GM20000 (cell line): ENCODE measurements around the gene SLCO4A1.

ENCODE experiments used
- DNase-seq: peaks from one replicate; pipeline ENCODE4 v3.0.0; 2012; ENCODE audit warnings: low spot score
- TF ChIP-seq, protein P1 (sequence below): IDR thresholded peaks from 2 replicates; pipeline ENCODE4 v1.5.1; 2012; ENCODE audit warnings: mild to moderate bottlenecking, control low read depth; ENCODE audit errors: extremely low read depth, missing control alignments

Gene SLCO4A1

DNA sequence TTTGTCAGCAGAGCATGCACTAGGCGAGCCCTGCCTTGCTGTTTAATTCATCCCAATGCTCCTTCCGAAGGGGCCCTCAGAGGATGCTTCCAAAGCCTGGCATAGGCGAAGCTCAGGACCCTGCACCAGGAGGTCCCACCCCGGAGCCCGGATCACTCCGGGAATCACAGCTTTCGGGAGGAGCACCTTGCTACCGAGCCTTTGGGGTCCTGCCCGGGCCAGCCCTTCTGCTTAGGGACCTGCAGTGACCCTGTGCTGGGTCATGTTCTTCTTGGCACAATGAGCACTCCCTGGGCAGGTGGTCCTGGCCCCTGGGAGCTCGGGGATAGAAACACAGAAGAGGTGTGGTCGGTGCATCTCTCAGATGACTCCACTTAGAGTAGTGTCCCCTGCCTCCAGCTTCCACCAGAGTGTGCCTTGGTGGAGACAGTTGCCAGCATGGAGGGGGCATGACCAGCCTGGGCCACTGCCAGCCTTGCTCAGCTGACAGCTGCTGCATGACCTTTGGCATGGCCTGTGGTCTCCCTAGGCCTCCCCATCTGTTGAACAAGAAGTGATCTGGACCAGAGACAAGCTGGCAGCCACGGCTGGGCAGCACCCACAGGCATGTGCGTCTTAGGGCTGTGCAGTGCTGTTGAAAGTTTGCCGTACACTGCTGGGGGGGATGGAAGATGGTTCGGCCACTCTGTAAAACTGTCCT lies 44.7 kb upstream of the SLCO4A1 start:
- TF ChIP-seq, protein P1, sequence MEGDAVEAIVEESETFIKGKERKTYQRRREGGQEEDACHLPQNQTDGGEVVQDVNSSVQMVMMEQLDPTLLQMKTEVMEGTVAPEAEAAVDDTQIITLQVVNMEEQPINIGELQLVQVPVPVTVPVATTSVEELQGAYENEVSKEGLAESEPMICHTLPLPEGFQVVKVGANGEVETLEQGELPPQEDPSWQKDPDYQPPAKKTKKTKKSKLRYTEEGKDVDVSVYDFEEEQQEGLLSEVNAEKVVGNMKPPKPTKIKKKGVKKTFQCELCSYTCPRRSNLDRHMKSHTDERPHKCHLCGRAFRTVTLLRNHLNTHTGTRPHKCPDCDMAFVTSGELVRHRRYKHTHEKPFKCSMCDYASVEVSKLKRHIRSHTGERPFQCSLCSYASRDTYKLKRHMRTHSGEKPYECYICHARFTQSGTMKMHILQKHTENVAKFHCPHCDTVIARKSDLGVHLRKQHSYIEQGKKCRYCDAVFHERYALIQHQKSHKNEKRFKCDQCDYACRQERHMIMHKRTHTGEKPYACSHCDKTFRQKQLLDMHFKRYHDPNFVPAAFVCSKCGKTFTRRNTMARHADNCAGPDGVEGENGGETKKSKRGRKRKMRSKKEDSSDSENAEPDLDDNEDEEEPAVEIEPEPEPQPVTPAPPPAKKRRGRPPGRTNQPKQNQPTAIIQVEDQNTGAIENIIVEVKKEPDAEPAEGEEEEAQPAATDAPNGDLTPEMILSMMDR = no peak
- no peak for DNase-seq

DNA sequence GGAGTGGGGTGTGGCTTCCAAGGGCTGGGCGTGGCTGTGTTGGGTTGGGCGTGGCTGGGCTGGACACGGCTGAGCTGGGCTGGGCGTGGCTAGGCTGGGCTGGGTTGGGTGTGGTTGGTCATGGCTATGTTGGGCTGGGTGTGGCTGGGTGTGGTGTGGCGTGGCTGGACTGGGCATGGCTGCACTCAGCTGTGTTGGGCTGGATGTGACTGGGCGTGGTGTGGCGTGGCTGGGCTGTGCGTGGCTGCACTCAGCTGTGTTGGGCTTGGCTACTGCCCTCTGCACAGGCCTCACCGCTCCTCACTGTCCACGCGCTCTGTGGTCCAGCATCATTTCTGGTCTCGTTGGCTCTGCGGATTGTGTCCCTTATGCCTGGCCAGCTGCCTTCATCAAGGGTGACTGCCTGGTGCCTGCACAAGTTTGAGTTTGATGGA lies 43.5 kb upstream of the SLCO4A1 start:
- DNase-seq = peak; percentile 63
- TF ChIP-seq, protein P1 = no peak

DNA sequence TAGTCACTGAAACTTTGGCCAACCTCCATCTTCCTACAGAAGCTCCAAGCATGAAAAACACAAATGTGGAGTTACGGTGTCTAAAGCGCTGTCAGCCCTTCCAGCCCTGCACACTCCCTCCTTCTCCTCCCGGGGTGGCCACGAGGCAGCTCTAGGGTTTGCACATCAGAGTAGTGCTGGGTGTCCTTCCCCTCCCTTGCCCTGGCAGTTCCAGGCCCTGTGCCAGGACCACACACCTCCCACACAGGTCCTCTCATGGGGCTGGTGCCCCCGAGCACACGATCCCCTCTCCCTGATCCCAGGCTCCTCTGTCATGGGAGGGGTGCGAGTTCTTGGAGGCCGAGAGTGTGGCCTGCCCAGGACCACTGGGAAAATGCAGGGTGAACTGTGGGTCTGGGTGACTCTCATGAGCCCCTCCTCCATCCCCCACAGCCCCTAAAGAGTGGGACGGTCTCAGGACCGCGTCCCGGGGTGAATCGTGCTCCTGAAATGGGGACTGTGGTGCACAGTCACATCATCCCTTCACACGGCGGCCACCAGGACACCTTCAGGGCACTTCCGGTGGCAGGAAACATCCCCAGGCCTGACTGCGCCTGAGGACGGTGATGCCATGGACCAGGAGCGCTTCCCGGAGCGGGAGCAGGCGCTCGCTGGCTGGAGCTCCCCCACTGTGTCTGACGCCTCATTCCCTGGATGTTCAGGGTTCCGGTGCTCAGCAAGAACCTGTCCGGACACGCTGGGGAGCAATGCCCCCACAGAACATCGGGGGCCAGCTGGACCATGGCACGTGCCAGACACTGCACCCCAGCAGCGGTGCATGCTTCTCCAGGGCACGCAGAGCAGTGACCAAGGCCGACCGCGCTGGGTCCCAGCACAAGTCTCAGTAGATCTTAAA lies 42.8 kb upstream of the SLCO4A1 start:
- no peak for DNase-seq
- TF ChIP-seq, protein P1 = no peak

DNA sequence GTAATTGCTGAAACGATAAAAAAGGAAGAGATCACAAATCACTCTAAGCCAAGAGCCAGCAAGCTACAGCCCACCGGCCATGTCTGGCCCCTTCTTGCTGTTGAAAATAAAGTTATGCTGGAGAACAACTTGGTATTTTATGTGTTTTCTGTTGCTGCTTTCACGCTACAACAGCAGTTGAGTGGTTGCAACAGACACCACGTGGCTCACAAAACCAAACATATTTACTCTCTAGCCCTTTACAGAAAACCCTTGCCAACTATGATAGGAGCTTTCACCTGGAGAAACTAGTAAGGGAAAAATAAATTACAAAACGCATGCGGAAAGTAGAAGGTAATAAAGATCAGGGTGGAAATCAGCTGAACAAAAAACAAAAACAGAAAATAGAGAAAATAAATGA lies 41.1 kb upstream of the SLCO4A1 start:
- no peak for DNase-seq
- TF ChIP-seq, protein P1 = no peak

DNA sequence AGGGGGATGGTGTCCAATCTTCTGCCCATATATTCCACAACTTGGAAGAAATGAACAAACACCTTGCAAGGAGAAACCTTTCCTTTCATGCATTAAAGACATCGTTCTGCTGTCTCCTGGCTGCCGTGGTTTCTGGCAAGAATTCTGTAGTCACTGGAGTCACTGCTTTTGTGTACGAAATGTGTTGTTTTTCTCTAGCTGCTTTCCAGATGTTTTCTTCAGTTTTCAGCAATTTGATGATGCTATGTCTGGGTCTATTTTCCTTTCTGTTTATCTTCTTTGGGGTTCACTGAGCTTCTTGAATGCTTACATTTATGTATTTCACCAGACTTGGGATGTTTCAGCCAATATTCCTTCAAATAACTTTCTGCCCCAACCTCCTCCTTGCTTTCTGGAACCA lies 40.6 kb upstream of the SLCO4A1 start:
- TF ChIP-seq, protein P1 = no peak

DNA sequence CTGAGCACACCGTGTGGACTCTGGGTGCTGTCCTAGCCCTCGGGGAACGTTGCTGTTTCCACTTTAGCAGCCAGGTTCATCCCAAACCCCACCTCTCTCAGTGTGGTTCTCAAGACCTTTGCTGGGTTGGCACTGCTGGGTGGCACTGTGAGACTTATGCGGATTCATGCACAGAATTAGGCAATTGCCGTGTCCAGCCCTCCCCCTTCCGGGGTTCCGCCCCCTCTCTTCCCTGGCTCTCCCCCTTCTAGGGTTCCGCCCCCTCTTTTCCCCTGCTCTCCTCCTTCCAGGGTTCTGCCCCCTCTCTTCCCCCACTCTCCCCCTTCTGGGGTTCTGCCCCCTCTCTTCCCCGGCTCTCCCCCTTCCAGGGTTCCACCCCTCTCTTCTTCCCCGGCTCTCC lies 39.8 kb upstream of the SLCO4A1 start:
- TF ChIP-seq, protein P1 = no peak
- DNase-seq = no peak

More for the DNA sequence above, 40.6 kb upstream of the SLCO4A1 start:
- no peak for DNase-seq

DNA sequence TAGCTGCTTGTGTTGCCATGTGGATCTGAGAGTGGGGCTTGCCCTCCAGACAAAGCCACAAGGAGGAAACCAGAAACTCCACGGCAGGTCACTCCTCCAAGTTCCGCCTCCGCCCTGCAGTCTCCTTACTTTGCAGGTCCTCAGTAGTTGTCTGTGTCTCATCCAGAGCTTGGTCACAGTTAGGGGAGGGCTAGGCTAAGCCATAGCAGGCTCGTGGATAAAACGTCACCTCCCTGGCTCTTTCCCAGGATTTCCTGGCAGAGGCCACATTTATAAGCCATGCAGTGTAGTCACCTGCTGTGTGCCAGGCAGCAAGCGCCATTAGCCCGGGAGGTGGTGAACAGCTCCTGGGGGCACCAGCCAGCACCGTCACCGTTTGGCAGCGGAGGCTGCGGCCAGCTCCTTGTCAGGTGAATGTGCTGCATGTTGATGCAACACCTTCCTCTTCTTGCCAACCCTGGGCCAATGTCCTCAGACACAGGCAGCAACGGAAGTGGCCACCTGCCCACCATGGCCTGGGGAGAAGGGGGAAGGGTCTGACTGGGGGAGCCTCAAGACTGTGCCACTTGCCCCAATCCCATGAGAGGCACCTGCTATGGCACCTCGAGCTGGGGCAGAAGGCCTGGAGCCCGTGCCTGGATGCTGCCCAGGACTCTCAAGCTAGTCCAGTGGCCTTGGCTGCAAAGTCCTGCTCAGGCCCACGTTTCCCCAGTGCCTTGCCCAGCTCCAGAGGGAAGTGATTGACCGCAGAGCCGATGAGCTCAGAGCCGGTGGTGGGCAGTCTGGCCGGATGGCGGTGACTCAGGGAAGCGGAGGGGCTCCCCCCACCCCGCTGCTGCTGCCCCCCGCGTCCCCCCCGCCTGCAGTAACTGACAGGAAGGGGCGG lies 39.0 kb upstream of the SLCO4A1 start:
- DNase-seq = peak; percentile 75
- TF ChIP-seq, protein P1 = no peak
